PFSK-1 (cell line): ENCODE measurements around the gene ISOC2.

Source experiments
- FOXP2 ChIP-seq: optimal IDR thresholded peaks from 2 replicates; pipeline ENCODE3; 2011; ENCODE audit warnings: borderline replicate concordance, control low read depth, inconsistent platforms; ENCODE audit not compliant: insufficient read depth; ENCODE audit errors: extremely low read length, extremely low read depth
- POLR2AphosphoS5 ChIP-seq: IDR thresholded peaks from 2 replicates; pipeline ENCODE4 v1.6.1; 2012; ENCODE audit warnings: low read depth, mild to moderate bottlenecking, control low read depth, low read length, moderate library complexity
- REST ChIP-seq, 2 experiments: IDR thresholded peaks; 2 replicates each; pipeline versions ENCODE4 v1.6.1 to v1.8.0; 2011 to 2012; ENCODE audit warnings: low read depth in 2 of 2, low read length in 2 of 2, control low read depth in 1 of 2, inconsistent platforms in 1 of 2, mild to moderate bottlenecking in 1 of 2, moderate library complexity in 1 of 2; ENCODE audit not compliant: insufficient read depth in 1 of 2
- TAF1 ChIP-seq: IDR thresholded peaks from 2 replicates; pipeline ENCODE4 v1.6.1; 2012; ENCODE audit warnings: low read length, control low read depth, borderline replicate concordance; ENCODE audit not compliant: insufficient read depth

GRCh38 chr19:55488986-55489710 lies 27.7 kb upstream of the ISOC2 start:
- TF ChIP-seq TAF1 (no peak), POLR2AphosphoS5 (no peak), REST (IDR thresholded peaks at IDR 0.05; ENCODE audit: insufficient read depth in 1 of 2, low read depth in 2 of 2, low read length in 2 of 2) (no peak), FOXP2 (no peak)
